GM12878 (cell line): ENCODE measurements around the gene VPS52. TPM values are rescaled to one million over a fixed set of nuclear protein-coding genes. Genes with fewer than 3 reads are reported as not detected.

Source experiments
- ATAC-seq: fragments of 200-7000 bp; cut with Tn5 transposase; 3 replicates; pipeline ENCODE4 v1.9.1; 2020; ENCODE audit warnings: mild to moderate bottlenecking, moderate library complexity
- BruUV-seq: library from RNA; stranded (reverse); fragments of 400-500 nt; replicated peaks from 2 replicates; lab custom pipeline; 2021; lab: Mats Ljungman, UMichigan
- CTCF ChIA-PET: fragments of 300-600 bp; sonication (Branson Sonifier 250); formaldehyde crosslinking; extraction: SDS; loops from one replicate; lab custom pipeline; 2021; ENCODE audit warnings: inconsistent platforms; lab: Yijun Ruan, JAX
- POLR2A ChIA-PET: fragments of 350-600 bp; formaldehyde crosslinking; extraction: SDS; loops from one replicate; lab custom pipeline; 2021; ENCODE audit warnings: inconsistent platforms; lab: Charles Lee
- RAD21 ChIA-PET: fragments of 300-600 bp; sonication (Branson Sonifier 250); formaldehyde crosslinking; loops from one replicate; lab custom pipeline; 2023; ENCODE audit warnings: antibody characterized with exemption; ENCODE audit not compliant: unreplicated experiment; lab: Charles Lee
- SMC1A ChIA-PET: fragments of 300-600 bp; sonication (Branson Sonifier 250); formaldehyde crosslinking; loops from one replicate; lab custom pipeline; 2023; ENCODE audit not compliant: unreplicated experiment, uncharacterized antibody; lab: Charles Lee
- DNase-seq: peaks from one replicate; pipeline ENCODE4 v3.0.0-alpha.2; 2011; ENCODE audit warnings: low read depth, low spot score
- FAIRE-seq: peaks from 3 replicates; lab custom pipeline; 2011; peaks lifted over from hg19 to GRCh38; lab: Jason Lieb, UNC
- H2AFZ ChIP-seq: 2 replicates; pipeline ENCODE4 v1.6.0; 2011; ENCODE audit warnings: low read depth, low read length, control low read depth; ENCODE audit not compliant: control insufficient read depth
- H3K27ac ChIP-seq: 2 replicates; pipeline ENCODE4 v1.5.1; 2011; ENCODE audit warnings: control low read depth; ENCODE audit not compliant: control insufficient read depth, insufficient read depth
- H3K27me3 ChIP-seq, 2 experiments: replicated peaks in 1 of 2; 2 replicates each; pipeline versions ENCODE4 v1.6.0 to v1.6.1; 2011; ENCODE audit warnings: low read length in 1 of 2; ENCODE audit not compliant: control insufficient read depth in 2 of 2, insufficient read depth in 2 of 2
- H3K36me3 ChIP-seq, 2 experiments: 2 replicates each; pipeline ENCODE4 v1.5.1; 2011; ENCODE audit warnings: low read length in 1 of 2; ENCODE audit not compliant: control insufficient read depth in 2 of 2, insufficient read depth in 2 of 2
- H3K4me1 ChIP-seq: 2 replicates; pipeline ENCODE4 v1.6.1; 2011; ENCODE audit warnings: mild to moderate bottlenecking, low read length, moderate library complexity, mixed read lengths; ENCODE audit not compliant: control insufficient read depth, insufficient read depth
- H3K4me2 ChIP-seq: 2 replicates; pipeline ENCODE4 v1.6.0; 2011; ENCODE audit warnings: control low read depth; ENCODE audit not compliant: control insufficient read depth, insufficient read depth
- H3K4me3 ChIP-seq: fragments of 200-600 bp; sonication (generic); 2 replicates; pipeline ENCODE4 v1.5.1; 2016
- H3K79me2 ChIP-seq: 2 replicates; pipeline ENCODE4 v1.6.0; 2011; ENCODE audit warnings: low read length; ENCODE audit not compliant: control insufficient read depth, insufficient read depth
- H3K9ac ChIP-seq: 2 replicates; pipeline ENCODE4 v1.8.0; 2011; ENCODE audit warnings: low read length, control low read depth, mixed read lengths; ENCODE audit not compliant: control insufficient read depth, insufficient read depth
- H3K9me3 ChIP-seq: replicated peaks from 3 replicates; pipeline ENCODE4 v1.5.1; 2011; ENCODE audit warnings: mild to moderate bottlenecking, low read length; ENCODE audit not compliant: control insufficient read depth, insufficient read depth
- H4K20me1 ChIP-seq: 2 replicates; pipeline ENCODE4 v1.6.0; 2011; ENCODE audit not compliant: control insufficient read depth, insufficient read depth
- BACH1 ChIP-seq: fragments of 450-650 bp; IDR thresholded peaks from 2 replicates; pipeline ENCODE4 v1.6.1; 2017; ENCODE audit warnings: mild to moderate bottlenecking, borderline replicate concordance
- EGR1 ChIP-seq, 2 experiments: IDR thresholded peaks; 1 replicate in 1 of 2; 2 replicates in 1 of 2; pipeline ENCODE4 v1.6.1; 2011 to 2012; ENCODE audit warnings: low read depth in 2 of 2, low read length in 2 of 2, borderline replicate concordance in 1 of 2, mild to moderate bottlenecking in 1 of 2, moderate library complexity in 1 of 2
- FOXK2 ChIP-seq: fragments of 450-650 bp; IDR thresholded peaks from 2 replicates; pipeline ENCODE4 v1.6.1; 2017; ENCODE audit warnings: mild to moderate bottlenecking, moderate library complexity
- HDGF ChIP-seq: fragments of 450-650 bp; IDR thresholded peaks from 2 replicates; pipeline ENCODE4 v1.6.1; 2016; ENCODE audit warnings: antibody characterized with exemption
- IKZF2 ChIP-seq, 2 experiments: fragments of 450-650 bp; IDR thresholded peaks; 2 replicates each; pipeline ENCODE4 v1.6.1; 2017; ENCODE audit warnings: mild to moderate bottlenecking in 2 of 2, moderate library complexity in 2 of 2
- NKRF ChIP-seq: fragments of 450-650 bp; conservative IDR thresholded peaks from 2 replicates; pipeline ENCODE4 v1.6.1; 2017; ENCODE audit warnings: mild to moderate bottlenecking, moderate library complexity
- POLR2A ChIP-seq: IDR thresholded peaks from 2 replicates; pipeline ENCODE4 v1.6.1; 2011; ENCODE audit warnings: low read depth, mild to moderate bottlenecking, low read length
- SIN3A ChIP-seq: IDR thresholded peaks from 2 replicates; pipeline ENCODE4 v1.6.1; 2012; ENCODE audit warnings: low read depth, low read length, improper control_type of control experiment
- SMC3 ChIP-seq: IDR thresholded peaks from 2 replicates; pipeline ENCODE4 v1.6.1; 2011; ENCODE audit warnings: low read length, improper control_type of control experiment, borderline replicate concordance
- SP1 ChIP-seq: IDR thresholded peaks from one replicate; pipeline ENCODE4 v1.6.1; 2011; ENCODE audit warnings: low read depth, low read length
- ZBTB4 ChIP-seq: fragments of 450-650 bp; formaldehyde crosslinking; IDR thresholded peaks from 2 replicates; pipeline ENCODE4 v1.4.0; 2022; ENCODE audit warnings: mild to moderate bottlenecking, moderate library complexity
- ZNF207 ChIP-seq: fragments of 450-650 bp; IDR thresholded peaks from 2 replicates; pipeline ENCODE4 v1.6.1; 2014; ENCODE audit warnings: antibody characterized with exemption, mild to moderate bottlenecking, borderline replicate concordance
- WGBS: methylation state at CpG from one replicate; pipeline ENCODE4 v1.1.6; 2016; ENCODE audit warnings: low lambda C conversion rate; ENCODE audit not compliant: insufficient replicate concordance, insufficient coverage; ENCODE audit errors: missing lambda C conversion rate; 5-methylcytosine and 5-hydroxymethylcytosine counted together
- in situ Hi-C: fragments of 300-500 bp; cut with MboI; formaldehyde crosslinking; loops from 9 replicates; pipeline ENCODE4 v1.14.3; 2018; ENCODE audit warnings: mixed read lengths
- intact Hi-C: fragments of 100-400 bp; cut with micrococcal nuclease; formaldehyde crosslinking; loops from one replicate; pipeline ENCODE4 v1.14.2; 2022; ENCODE audit not compliant: unreplicated experiment
- polyA plus RNA-seq, 11 experiments: library from polyadenylated mRNA; depleted of rRNA in 4 of 11; unstranded in 6 of 11; stranded (reverse) in 5 of 11; fragments of >200 nt; fragmentation: Nextera tagmentation in 4 of 11; fragmentation: Illumina TruSeq in 1 of 11; extraction: Ambion mirVana in 4 of 11; extraction: Trizol in 1 of 11; gene quantifications; 1 replicate in 1 of 11; 2 replicates in 10 of 11; pipeline versions ENCODE4 v1.2.1 to v1.2.3, GENCODE V29; 2011 to 2016; ENCODE audit warnings: inconsistent platforms in 2 of 11, missing spikeins in 2 of 11, low read depth in 1 of 11
- total RNA-seq, 4 experiments: library from RNA; depleted of rRNA in 3 of 4; stranded (reverse); fragments of >200 nt in 3 of 4; fragmentation: Illumina TruSeq in 1 of 4; extraction: Trizol in 1 of 4; gene quantifications; 2 replicates each; pipeline versions ENCODE4 v1.2.1 to v1.2.3, GENCODE V29; 2013 to 2021

VPS52 gene
- total and polyA plus RNA-seq, 10 of the 15 experiments (the other 5 are each of a cell fraction or from before 2014, with no cell fraction given), result 11.3 to 52.7 (median 36.7) TPM

- TF ChIP-seq EGR1 (IDR thresholded peaks at IDR 0.05; ENCODE audit: borderline replicate concordance in 1 of 2, low read depth in 2 of 2, low read length in 2 of 2), result peak in 1 of 2 experiments; percentile 44; a peak in 1 of 3 replicates
Observed at GRCh38 chr6:33298773-33299236, 27.1 kb upstream of the VPS52 start, which contains the start of gene RGL2 (continued).

- Histone ChIP-seq H3K4me1 (peaks cover 11% of the 10 kb centered on the region), H3K4me3 (peak overlapping the region; percentile 100), H4K20me1 (no peaks in the 10 kb centered on the region), H3K27me3 (no peaks in the 10 kb centered on the region), H3K4me2 (peak overlapping the region; percentile 93), H2AFZ (peak overlapping the region; percentile 2; the same call in 1 of the 2 replicates), H3K9ac (peak overlapping the region; percentile 82), H3K79me2 (peaks cover 4% of the 10 kb centered on the region; the same call in 1 of the 2 replicates), H3K36me3 (peaks cover 0 to 10% of the 10 kb centered on the region in 2 experiments), H3K27ac (peak overlapping the region; percentile 86), H3K9me3 (no peaks in the 10 kb centered on the region)
- peak; percentile 69 for FAIRE-seq
- ChIA-PET RAD21 (interaction anchor here (0.6 to 2.0 kb wide), 12 partner anchors 9 to 210 kb away, joined by 3 to 14 read pairs (median 4); partner anchors contain the start of genes B3GALT4, PFDN6, RPS18 and TAPBP), POLR2A (interaction anchor here (0.6 to 3.4 kb wide), 13 partner anchors 9 to 271 kb away, joined by 3 to 41 read pairs (median 4); partner anchors contain the start of genes B3GALT4, PFDN6, RPS18 and TAPBP), SMC1A (interaction anchor here (0.6 to 2.1 kb wide), 7 partner anchors 9 to 47 kb away, joined by 3 to 13 read pairs (median 7); partner anchors contain the start of genes B3GALT4, PFDN6, TAPBP and WDR46), CTCF (interaction anchor here (1.6 to 4.5 kb wide), 4 partner anchors 10 to 49 kb away, joined by 5 to 30 read pairs (median 23); partner anchors contain the start of genes B3GALT4 and TAPBP)
- in situ Hi-C loops, result no loop called here
- ATAC-seq, result peak; percentile 62
- WGBS, result 0% methylated on average over 20 of the region's 42 CpGs
- no peak for DNase-seq
- BruUV-seq, result no TSS peak
- intact Hi-C loops, result loop anchor here (1.0 kb wide), 1 partner anchor 9 kb away; the partner anchor contains the start of genes PFDN6 and WDR46
- TF ChIP-seq EGR1 (IDR thresholded peaks at IDR 0.05; ENCODE audit: borderline replicate concordance in 1 of 2, low read depth in 2 of 2, low read length in 2 of 2), result peak in 1 of 2 experiments; percentile 47; a peak in 2 of 3 replicates
- 0 out of 2 replicates have a peak, but pooled peaks have one; percentile 69 for TF ChIP-seq HDGF
- peak; percentile 17 for TF ChIP-seq SP1
- no peak for TF ChIP-seq SMC3
- TF ChIP-seq FOXK2, result peak; percentile 34; the same call in 1 of the 2 replicates
- TF ChIP-seq ZNF207, result peak; percentile 31; the same call in 1 of the 2 replicates
- peak; percentile 74; the same call in 1 of the 2 replicates for TF ChIP-seq SIN3A
- peak; percentile 93 for TF ChIP-seq NKRF
- TF ChIP-seq BACH1, result peak; percentile 41; the same call in 1 of the 2 replicates
- no peak for TF ChIP-seq IKZF2 (IDR thresholded peaks at IDR 0.05)
- 0 out of 2 replicates have a peak, but pooled peaks have one; percentile 52 for TF ChIP-seq POLR2A
- TF ChIP-seq ZBTB4, result no peak
Observed at GRCh38 chr6:33297956-33298772, 26.5 kb upstream of the VPS52 start.
